Calu3 (cell line): ENCODE measurements around the gene GLIS1. TPM values are rescaled to one million over a fixed set of nuclear protein-coding genes. Genes with fewer than 3 reads are reported as not detected.

ENCODE experiments used
- BruUV-seq: library from RNA; stranded (reverse); fragments of 400-500 nt; replicated peaks from 2 replicates; lab custom pipeline; 2021; lab: Mats Ljungman, UMichigan
- CTCF ChIA-PET: fragments of 300-600 bp; sonication (Branson Sonifier 250); formaldehyde crosslinking; loops from one replicate; lab custom pipeline; 2022; ENCODE audit warnings: antibody characterized with exemption; lab: Charles Lee
- DNase-seq: peaks from one replicate; pipeline ENCODE4 v3.0.0; 2022
- H3K27ac Mint-ChIP-seq: one replicate; pipeline ENCODE4 v1.8.0; 2022; ENCODE audit warnings: mixed read lengths; ENCODE audit not compliant: unreplicated experiment
- H3K27me3 Mint-ChIP-seq: one replicate; pipeline ENCODE4 v1.8.0; 2022; ENCODE audit warnings: mixed read lengths; ENCODE audit not compliant: unreplicated experiment
- H3K36me3 Mint-ChIP-seq: one replicate; pipeline ENCODE4 v1.8.0; 2022; ENCODE audit warnings: mild to moderate bottlenecking, moderate library complexity, mixed read lengths; ENCODE audit not compliant: insufficient read depth, unreplicated experiment
- H3K4me1 Mint-ChIP-seq: one replicate; pipeline ENCODE4 v1.8.0; 2022; ENCODE audit warnings: mild to moderate bottlenecking, low read depth, mixed read lengths; ENCODE audit not compliant: unreplicated experiment
- H3K4me3 Mint-ChIP-seq: one replicate; pipeline ENCODE4 v1.8.0; 2022; ENCODE audit warnings: mild to moderate bottlenecking, low read depth, moderate library complexity, mixed read lengths; ENCODE audit not compliant: unreplicated experiment
- H3K9me3 Mint-ChIP-seq: one replicate; pipeline ENCODE4 v1.8.0; 2022; ENCODE audit warnings: low read depth, mixed read lengths; ENCODE audit not compliant: unreplicated experiment
- CTCF ChIP-seq: fragments of 200-600 bp; IDR thresholded peaks from one replicate; pipeline ENCODE4 v1.8.0; 2022; ENCODE audit warnings: antibody characterized with exemption; ENCODE audit not compliant: unreplicated experiment
- intact Hi-C: fragments of 100-400 bp; cut with micrococcal nuclease; formaldehyde crosslinking; loops from one replicate; pipeline ENCODE4 v1.10.0; 2022; ENCODE audit not compliant: unreplicated experiment
- total RNA-seq: library from RNA; stranded (reverse); gene quantifications from 2 replicates; pipeline ENCODE4 v1.2.3, GENCODE V29; 2022

The GLIS1 gene
- total RNA-seq, 1 experiment from 2014 or later = not detected

- intact Hi-C loops = no loop called here
- Mint-ChIP-seq H3K4me3 (no peak overlapping the region), H3K36me3 (peaks cover 5% of the 10 kb centered on the region), H3K27me3 (no peaks in the 10 kb centered on the region), H3K9me3 (no peaks in the 10 kb centered on the region), H3K4me1 (no peaks in the 10 kb centered on the region), H3K27ac (no peak overlapping the region)
- DNase-seq = no peak
- no TSS peak for BruUV-seq
- CTCF ChIA-PET = no interaction called here
- TF ChIP-seq CTCF = no peak
Observed at GRCh38 chr1:53777272-53777671, 38.3 kb upstream of the GLIS1 start.

GRCh38 chr1:53771648-53772047 lies 32.7 kb upstream of the GLIS1 start:
- H3K4me1 Mint-ChIP-seq = no peaks in the 10 kb centered on the region
- H3K27me3 Mint-ChIP-seq = no peaks in the 10 kb centered on the region
- H3K27ac Mint-ChIP-seq = no peak overlapping the region
- H3K36me3 Mint-ChIP-seq = peaks cover 11% of the 10 kb centered on the region
- no TSS peak for BruUV-seq
- CTCF ChIA-PET = interaction anchor here (1.2 kb wide), 1 partner anchor 10 kb away, joined by 3 read pairs; no protein-coding TSS in a partner anchor
- intact Hi-C loops = no loop called here
- no peak for DNase-seq
- no peak overlapping the region for H3K4me3 Mint-ChIP-seq
- TF ChIP-seq CTCF = no peak
- no peaks in the 10 kb centered on the region for H3K9me3 Mint-ChIP-seq

GRCh38 chr1:53769780-53770179 lies 30.8 kb upstream of the GLIS1 start:
- no peak for DNase-seq

GRCh38 chr1:53769184-53769583 lies 30.2 kb upstream of the GLIS1 start:
- TF ChIP-seq CTCF = no peak
- H3K27me3 Mint-ChIP-seq = no peaks in the 10 kb centered on the region
- intact Hi-C loops = no loop called here
- H3K27ac Mint-ChIP-seq = no peak overlapping the region
- H3K4me3 Mint-ChIP-seq = no peak overlapping the region
- H3K36me3 Mint-ChIP-seq = peaks cover 18% of the 10 kb centered on the region
- DNase-seq = no peak
- H3K4me1 Mint-ChIP-seq = no peaks in the 10 kb centered on the region
- CTCF ChIA-PET = no interaction called here
- no TSS peak for BruUV-seq
- H3K9me3 Mint-ChIP-seq = no peaks in the 10 kb centered on the region

More at GRCh38 chr1:53769780-53770179, 30.8 kb upstream of the GLIS1 start:
- peaks cover 15% of the 10 kb centered on the region for H3K36me3 Mint-ChIP-seq
- BruUV-seq = no TSS peak
- no peak overlapping the region for H3K4me3 Mint-ChIP-seq
- intact Hi-C loops = no loop called here
- H3K27ac Mint-ChIP-seq = no peak overlapping the region
- no peak for TF ChIP-seq CTCF
- CTCF ChIA-PET = no interaction called here
- no peaks in the 10 kb centered on the region for H3K27me3 Mint-ChIP-seq
- H3K9me3 Mint-ChIP-seq = no peaks in the 10 kb centered on the region
- no peaks in the 10 kb centered on the region for H3K4me1 Mint-ChIP-seq
